ENCODE measurements around the gene SIL1. TPM values are rescaled to one million over a fixed set of nuclear protein-coding genes. Genes with fewer than 3 reads are reported as not detected.
"Not testable (repeated sequence)": the region's sequence is repeated elsewhere in the genome, so short reads cannot be mapped to it uniquely, and the experiment has no call there.

The SIL1 gene
- polyA plus RNA-seq, 1 experiment = 64.6 TPM

DNA sequence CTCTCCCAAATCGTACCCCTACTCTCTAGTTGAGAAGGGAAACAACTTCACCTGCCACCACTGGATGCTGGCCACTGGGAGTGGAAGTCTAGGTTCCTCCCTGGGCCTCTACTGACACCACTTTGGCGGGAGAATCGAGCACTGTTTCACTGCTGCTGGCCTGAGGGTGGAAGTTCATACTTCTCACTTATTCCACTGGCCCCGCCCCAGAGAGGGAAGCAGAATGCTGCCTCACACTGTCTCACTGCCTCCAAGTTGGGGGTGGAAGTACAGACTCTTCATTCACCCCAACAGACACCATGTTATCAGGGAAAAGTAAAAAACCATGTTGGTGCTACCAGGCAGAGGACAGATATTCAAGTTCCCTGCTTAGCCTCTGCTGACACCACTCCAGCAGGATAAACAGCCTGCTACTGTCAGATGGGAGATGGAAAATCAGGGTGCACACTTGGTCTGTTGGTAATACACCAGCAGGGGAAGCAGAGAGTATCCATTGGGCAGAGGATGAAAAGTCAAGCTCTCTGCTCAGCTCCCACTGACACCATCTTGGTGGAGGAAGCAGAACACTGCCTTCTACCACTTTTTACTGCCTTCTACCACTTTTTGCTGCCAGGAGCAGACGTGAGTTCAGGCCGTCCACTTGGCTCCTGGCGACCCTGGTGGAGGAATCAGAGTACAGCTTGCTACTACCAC lies 159.4 kb downstream of the SIL1 start:
- H3K9me3 ChIP-seq (ENCODE audit: control insufficient read depth, insufficient read depth, low read length) = peaks cover 4% of the 10 kb centered on the region; the same call in 1 of the 2 replicates
- POLR2A ChIA-PET = no interaction called here

DNA sequence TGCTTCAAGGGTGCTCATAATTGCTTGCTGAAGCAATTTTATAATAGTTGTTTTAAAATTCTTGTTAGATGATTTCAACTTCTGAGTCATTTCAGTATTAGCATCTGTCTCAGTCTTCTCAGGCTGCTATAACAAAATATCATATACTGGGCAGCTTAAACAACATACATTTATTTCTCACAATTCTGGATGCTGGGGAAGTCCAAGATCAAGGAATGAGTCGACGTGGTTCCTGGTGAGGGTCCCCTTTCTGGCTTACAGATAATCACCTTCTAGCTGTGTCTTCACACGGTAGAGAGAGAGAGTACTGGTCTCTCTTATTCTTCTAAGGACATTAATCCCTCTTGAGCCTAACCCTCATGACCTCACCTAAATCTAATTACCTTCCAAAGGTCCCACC lies 160.4 kb downstream of the SIL1 start:
- DNase-seq (ENCODE audit: low read depth, low spot score) = no peak
- TF ChIP-seq, protein P1, sequence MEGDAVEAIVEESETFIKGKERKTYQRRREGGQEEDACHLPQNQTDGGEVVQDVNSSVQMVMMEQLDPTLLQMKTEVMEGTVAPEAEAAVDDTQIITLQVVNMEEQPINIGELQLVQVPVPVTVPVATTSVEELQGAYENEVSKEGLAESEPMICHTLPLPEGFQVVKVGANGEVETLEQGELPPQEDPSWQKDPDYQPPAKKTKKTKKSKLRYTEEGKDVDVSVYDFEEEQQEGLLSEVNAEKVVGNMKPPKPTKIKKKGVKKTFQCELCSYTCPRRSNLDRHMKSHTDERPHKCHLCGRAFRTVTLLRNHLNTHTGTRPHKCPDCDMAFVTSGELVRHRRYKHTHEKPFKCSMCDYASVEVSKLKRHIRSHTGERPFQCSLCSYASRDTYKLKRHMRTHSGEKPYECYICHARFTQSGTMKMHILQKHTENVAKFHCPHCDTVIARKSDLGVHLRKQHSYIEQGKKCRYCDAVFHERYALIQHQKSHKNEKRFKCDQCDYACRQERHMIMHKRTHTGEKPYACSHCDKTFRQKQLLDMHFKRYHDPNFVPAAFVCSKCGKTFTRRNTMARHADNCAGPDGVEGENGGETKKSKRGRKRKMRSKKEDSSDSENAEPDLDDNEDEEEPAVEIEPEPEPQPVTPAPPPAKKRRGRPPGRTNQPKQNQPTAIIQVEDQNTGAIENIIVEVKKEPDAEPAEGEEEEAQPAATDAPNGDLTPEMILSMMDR (IDR thresholded peaks at IDR 0.05; ENCODE audit: low read depth, low read length) = no peak
- CTCF ChIA-PET = no interaction called here
- no peak overlapping the region for H3K4me3 ChIP-seq (ENCODE audit: low read depth, low read length)
- H3K9me3 ChIP-seq (ENCODE audit: control insufficient read depth, insufficient read depth, low read length) = peaks cover 4% of the 10 kb centered on the region; the same call in 1 of the 2 replicates
- H3K27ac ChIP-seq (ENCODE audit: low read depth, low read length) = no peak overlapping the region
- no peaks in the 10 kb centered on the region for H3K27me3 ChIP-seq (ENCODE audit: control insufficient read depth, insufficient read depth, low read length)
- POLR2A ChIA-PET = no interaction called here

More for the DNA sequence above, 159.4 kb downstream of the SIL1 start:
- Histone ChIP-seq H3K27me3 (ENCODE audit: control insufficient read depth, insufficient read depth, low read length) (no peaks in the 10 kb centered on the region), H3K27ac (ENCODE audit: low read depth, low read length) (no peak overlapping the region), H3K4me3 (ENCODE audit: low read depth, low read length) (no peak overlapping the region)
- TF ChIP-seq, protein P1 (IDR thresholded peaks at IDR 0.05; ENCODE audit: low read depth, low read length) = no peak
- CTCF ChIA-PET = no interaction called here
- DNase-seq (ENCODE audit: low read depth, low spot score) = no peak

DNA sequence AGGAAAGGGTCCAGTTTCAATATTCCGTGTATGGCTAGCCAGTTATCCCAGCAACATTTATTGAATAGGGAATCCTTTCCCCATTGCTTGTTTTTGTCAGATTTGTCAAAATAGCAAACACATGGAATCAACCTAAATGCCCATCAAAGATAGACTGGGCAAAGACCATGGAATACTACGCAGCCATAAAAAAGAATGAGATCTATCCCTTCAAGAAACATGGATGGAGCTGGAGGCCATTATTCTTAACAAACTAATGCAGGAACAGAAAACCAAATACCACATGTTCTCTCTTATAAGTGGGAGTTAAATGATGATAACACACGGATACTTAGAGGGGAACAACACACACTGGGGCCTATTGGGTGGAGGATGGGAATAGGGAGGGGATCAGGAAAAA lies 161.8 kb downstream of the SIL1 start:
- H3K4me3 ChIP-seq (ENCODE audit: low read depth, low read length); H3K27me3 ChIP-seq (ENCODE audit: control insufficient read depth, insufficient read depth, low read length); DNase-seq (ENCODE audit: low read depth, low spot score); H3K27ac ChIP-seq (ENCODE audit: low read depth, low read length); H3K9me3 ChIP-seq (ENCODE audit: control insufficient read depth, insufficient read depth, low read length); POLR2A ChIA-PET: not testable (repeated sequence)
- CTCF ChIA-PET = interaction anchor here (0.6 kb wide), 1 partner anchor 16 kb away, joined by 3 read pairs; no protein-coding TSS in a partner anchor

DNA sequence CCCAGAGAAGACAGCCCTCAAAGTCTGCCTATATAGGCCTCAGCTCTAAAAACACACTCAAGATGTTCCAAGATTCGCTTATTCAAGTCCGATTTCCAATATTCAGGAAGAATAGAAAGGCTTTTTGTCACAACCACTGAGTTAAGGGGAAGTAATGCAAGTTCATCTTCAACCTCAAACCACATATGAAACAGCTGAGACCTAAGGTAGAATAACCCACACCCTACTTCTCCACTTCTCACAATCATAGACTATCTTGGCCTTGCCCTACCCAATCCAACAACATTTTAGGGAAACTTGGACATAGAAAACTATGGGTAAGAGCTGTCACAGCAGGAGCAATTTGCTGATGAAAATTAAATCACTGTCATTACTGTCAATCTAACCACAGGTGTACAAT lies 171.0 kb downstream of the SIL1 start:
- Histone ChIP-seq H3K9me3 (ENCODE audit: control insufficient read depth, insufficient read depth, low read length) (no peaks in the 10 kb centered on the region), H3K27ac (ENCODE audit: low read depth, low read length) (no peak overlapping the region), H3K27me3 (ENCODE audit: control insufficient read depth, insufficient read depth, low read length) (no peaks in the 10 kb centered on the region), H3K4me3 (ENCODE audit: low read depth, low read length) (no peak overlapping the region)
- DNase-seq (ENCODE audit: low read depth, low spot score) = no peak
- ChIA-PET CTCF (no interaction called here), POLR2A (no interaction called here)
- TF ChIP-seq, protein P1 (IDR thresholded peaks at IDR 0.05; ENCODE audit: low read depth, low read length) = no peak

DNA sequence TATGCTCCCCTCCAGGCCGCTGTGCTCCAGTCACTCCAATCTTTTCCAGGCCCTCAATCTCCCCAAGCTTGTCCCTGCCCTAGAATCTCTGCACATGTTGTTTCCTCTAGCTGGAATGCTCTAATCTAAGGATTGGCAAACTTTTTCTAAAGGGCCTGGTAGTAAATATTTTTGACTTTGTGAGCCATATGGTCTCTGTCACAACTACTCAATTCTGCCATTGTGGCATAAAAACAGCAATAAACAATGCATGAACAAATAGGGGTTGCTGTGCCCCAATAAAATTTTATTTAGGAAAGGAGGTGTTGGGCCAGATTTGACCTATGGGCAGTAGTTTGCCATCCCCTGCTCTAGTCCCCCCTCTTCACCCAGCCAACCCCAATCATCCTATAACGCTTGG lies 172.5 kb downstream of the SIL1 start:
- no peak overlapping the region for H3K4me3 ChIP-seq (ENCODE audit: low read depth, low read length)
- no peak for DNase-seq (ENCODE audit: low read depth, low spot score)
- H3K27me3 ChIP-seq (ENCODE audit: control insufficient read depth, insufficient read depth, low read length) = no peaks in the 10 kb centered on the region
- no peaks in the 10 kb centered on the region for H3K9me3 ChIP-seq (ENCODE audit: control insufficient read depth, insufficient read depth, low read length)
- ChIA-PET POLR2A (no interaction called here), CTCF (no interaction called here)
- H3K27ac ChIP-seq (ENCODE audit: low read depth, low read length) = no peak overlapping the region
- TF ChIP-seq, protein P1 (IDR thresholded peaks at IDR 0.05; ENCODE audit: low read depth, low read length) = no peak
